Cardiac muscle cell (in vitro differentiated cells and primary cell): Measurements from ENCODE around the gene ACTL8. TPM values are rescaled to one million over a fixed set of nuclear protein-coding genes. Genes with fewer than 3 reads are reported as not detected.

Experiments used
- DNase-seq, 2 donors: peaks; one replicate each; pipeline versions ENCODE4 v3.0.0 to v3.0.0-alpha.2; 2010 to 2017; ENCODE audit warnings: low read depth in 1 of 2, low spot score in 1 of 2
- H3K27ac ChIP-seq: fragments of 200-600 bp; sonication (generic); 2 replicates; pipeline ENCODE4 v1.5.1; 2016
- H3K27me3 ChIP-seq: fragments of 200-600 bp; sonication (generic); 2 replicates; pipeline ENCODE4 v1.6.0; 2016; ENCODE audit warnings: control low read depth
- H3K36me3 ChIP-seq: fragments of 200-600 bp; sonication (generic); 2 replicates; pipeline ENCODE4 v1.5.1; 2016; ENCODE audit warnings: control low read depth
- H3K4me1 ChIP-seq: fragments of 200-600 bp; sonication (generic); 2 replicates; pipeline ENCODE4 v1.8.1; 2017; ENCODE audit warnings: low read depth, mild to moderate bottlenecking, mixed run types
- H3K4me3 ChIP-seq: fragments of 200-600 bp; sonication (generic); 2 replicates; pipeline ENCODE4 v1.5.1; 2016; ENCODE audit warnings: mild to moderate bottlenecking
- H3K9me3 ChIP-seq: fragments of 200-600 bp; sonication (generic); 2 replicates; pipeline ENCODE4 v1.5.1; 2017; ENCODE audit warnings: low read depth, mild to moderate bottlenecking, control low read depth
- CTCF ChIP-seq: IDR thresholded peaks from 2 replicates; pipeline ENCODE4 v1.5.1; 2012; ENCODE audit warnings: low read depth, mild to moderate bottlenecking, low read length
- polyA plus RNA-seq: library from polyadenylated mRNA; unstranded; fragments of >200 nt; fragmentation: Nextera tagmentation; extraction: Ambion mirVana; gene quantifications from 2 replicates; pipeline ENCODE4 v1.2.1, GENCODE V29; 2016
- total RNA-seq: library from RNA; depleted of rRNA; stranded (reverse); fragments of >200 nt; gene quantifications from 2 replicates; pipeline ENCODE4 v1.2.3, GENCODE V29; 2016

The ACTL8 gene, protein sequence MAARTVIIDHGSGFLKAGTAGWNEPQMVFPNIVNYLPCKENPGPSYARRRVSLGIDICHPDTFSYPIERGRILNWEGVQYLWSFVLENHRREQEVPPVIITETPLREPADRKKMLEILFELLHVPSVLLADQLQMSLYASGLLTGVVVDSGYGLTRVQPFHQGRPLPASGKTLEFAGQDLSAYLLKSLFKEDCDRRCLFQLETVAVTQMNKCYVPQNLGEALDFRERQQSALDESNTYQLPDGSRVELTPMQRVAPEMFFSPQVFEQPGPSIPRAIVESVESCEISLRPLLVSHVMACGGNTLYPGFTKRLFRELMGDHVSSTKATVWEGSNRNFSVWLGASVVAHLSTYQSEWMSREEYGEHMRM
- total RNA-seq = 0.28 TPM in 1 of 2 replicates, not detected in the other
- not detected in 2 replicates for polyA plus RNA-seq

DNA sequence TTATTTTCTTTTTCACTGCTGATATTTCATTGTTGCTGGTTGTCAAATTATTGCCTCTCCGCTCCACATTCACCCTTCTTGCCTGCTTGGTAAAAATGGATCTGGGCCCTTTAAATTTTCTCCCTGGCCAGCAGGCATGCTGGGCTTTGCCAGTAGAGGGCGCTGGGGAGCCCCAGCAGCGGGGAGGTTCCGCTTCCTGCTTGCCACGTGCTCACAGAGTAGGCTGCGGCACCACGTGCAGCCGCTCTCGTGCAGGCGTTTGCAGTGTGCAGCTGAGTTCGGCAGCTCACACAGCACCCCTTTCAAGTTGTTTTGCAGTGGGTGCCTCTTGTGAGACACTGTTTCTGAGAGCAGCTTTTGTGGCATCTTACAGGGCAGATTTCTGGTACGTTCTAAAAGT is at the start of gene ACTL8:
TSS of gene ACTL8 (plus strand) at position 214 of the 400 bp plus-strand sequence. CDS start 67,676 bp downstream, outside the sequence.
- peak; percentile 8 for TF ChIP-seq CTCF
- Histone ChIP-seq H3K4me1 (no peaks in the 10 kb centered on the region), H3K9me3 (no peaks in the 10 kb centered on the region), H3K4me3 (no peak within 1 kb of the TSS), H3K27ac (no peak within 1 kb of the TSS), H3K27me3 (no peaks in the 10 kb centered on the region), H3K36me3 (no peaks in the 10 kb centered on the region)
- DNase-seq = no peak

GRCh38 chr1:17706445-17706844 is 48.7 kb upstream of the ACTL8 start:
- H3K4me1 ChIP-seq = no peaks in the 10 kb centered on the region
- H3K27me3 ChIP-seq = peaks cover 6% of the 10 kb centered on the region
- no peak overlapping the region for H3K27ac ChIP-seq
- H3K9me3 ChIP-seq = no peaks in the 10 kb centered on the region
- no peak overlapping the region for H3K4me3 ChIP-seq
- DNase-seq = no peak
- TF ChIP-seq CTCF = no peak
- H3K36me3 ChIP-seq = no peaks in the 10 kb centered on the region

GRCh38 chr1:17709981-17710380 is 45.2 kb upstream of the ACTL8 start:
- Histone ChIP-seq H3K27ac (no peak overlapping the region), H3K9me3 (no peaks in the 10 kb centered on the region), H3K27me3 (peaks cover 6% of the 10 kb centered on the region)

GRCh38 chr1:17710889-17711576 is 44.1 kb upstream of the ACTL8 start:
- Histone ChIP-seq H3K27me3 (peaks cover 5% of the 10 kb centered on the region), H3K4me1 (peaks cover 5% of the 10 kb centered on the region), H3K4me3 (no peak overlapping the region), H3K9me3 (no peaks in the 10 kb centered on the region), H3K27ac (no peak overlapping the region), H3K36me3 (no peaks in the 10 kb centered on the region)
- no peak for DNase-seq
- no peak for TF ChIP-seq CTCF

More at GRCh38 chr1:17709981-17710380, 45.2 kb upstream of the ACTL8 start:
- no peak for DNase-seq
- Histone ChIP-seq H3K4me1 (peaks cover 5% of the 10 kb centered on the region), H3K4me3 (no peak overlapping the region), H3K36me3 (no peaks in the 10 kb centered on the region)
- TF ChIP-seq CTCF = no peak

GRCh38 chr1:17711577-17711910 is 43.6 kb upstream of the ACTL8 start:
- H3K27ac ChIP-seq = no peak overlapping the region
- H3K4me3 ChIP-seq = no peak overlapping the region
- H3K36me3 ChIP-seq = no peaks in the 10 kb centered on the region
- no peak for TF ChIP-seq CTCF
- peaks cover 3% of the 10 kb centered on the region for H3K27me3 ChIP-seq
- H3K9me3 ChIP-seq = no peaks in the 10 kb centered on the region
- peaks cover 5% of the 10 kb centered on the region for H3K4me1 ChIP-seq
- DNase-seq = no peak
